ENCODE measurements around the gene MAPT. TPM values are rescaled to one million over a fixed set of nuclear protein-coding genes. Genes with fewer than 3 reads are reported as not detected.

Gene MAPT
- total RNA-seq, 1 donor from 2014 or later = 0.07 TPM

DNA sequence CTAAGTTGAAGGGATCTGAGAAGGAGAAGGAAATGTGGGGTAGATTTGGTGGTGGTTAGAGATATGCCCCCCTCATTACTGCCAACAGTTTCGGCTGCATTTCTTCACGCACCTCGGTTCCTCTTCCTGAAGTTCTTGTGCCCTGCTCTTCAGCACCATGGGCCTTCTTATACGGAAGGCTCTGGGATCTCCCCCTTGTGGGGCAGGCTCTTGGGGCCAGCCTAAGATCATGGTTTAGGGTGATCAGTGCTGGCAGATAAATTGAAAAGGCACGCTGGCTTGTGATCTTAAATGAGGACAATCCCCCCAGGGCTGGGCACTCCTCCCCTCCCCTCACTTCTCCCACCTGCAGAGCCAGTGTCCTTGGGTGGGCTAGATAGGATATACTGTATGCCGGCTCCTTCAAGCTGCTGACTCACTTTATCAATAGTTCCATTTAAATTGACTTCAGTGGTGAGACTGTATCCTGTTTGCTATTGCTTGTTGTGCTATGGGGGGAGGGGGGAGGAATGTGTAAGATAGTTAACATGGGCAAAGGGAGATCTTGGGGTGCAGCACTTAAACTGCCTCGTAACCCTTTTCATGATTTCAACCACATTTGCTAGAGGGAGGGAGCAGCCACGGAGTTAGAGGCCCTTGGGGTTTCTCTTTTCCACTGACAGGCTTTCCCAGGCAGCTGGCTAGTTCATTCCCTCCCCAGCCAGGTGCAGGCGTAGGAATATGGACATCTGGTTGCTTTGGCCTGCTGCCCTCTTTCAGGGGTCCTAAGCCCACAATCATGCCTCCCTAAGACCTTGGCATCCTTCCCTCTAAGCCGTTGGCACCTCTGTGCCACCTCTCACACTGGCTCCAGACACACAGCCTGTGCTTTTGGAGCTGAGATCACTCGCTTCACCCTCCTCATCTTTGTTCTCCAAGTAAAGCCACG lies 133.0 kb downstream of the MAPT start:
- no peak for DNase-seq (ENCODE audit: low read depth, low spot score)

DNA sequence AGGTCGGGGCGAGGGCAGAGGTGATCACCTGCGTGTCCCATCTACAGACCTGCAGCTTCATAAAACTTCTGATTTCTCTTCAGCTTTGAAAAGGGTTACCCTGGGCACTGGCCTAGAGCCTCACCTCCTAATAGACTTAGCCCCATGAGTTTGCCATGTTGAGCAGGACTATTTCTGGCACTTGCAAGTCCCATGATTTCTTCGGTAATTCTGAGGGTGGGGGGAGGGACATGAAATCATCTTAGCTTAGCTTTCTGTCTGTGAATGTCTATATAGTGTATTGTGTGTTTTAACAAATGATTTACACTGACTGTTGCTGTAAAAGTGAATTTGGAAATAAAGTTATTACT lies 133.6 kb downstream of the MAPT start:
- DNase-seq (ENCODE audit: low read depth, low spot score) = no peak

DNA sequence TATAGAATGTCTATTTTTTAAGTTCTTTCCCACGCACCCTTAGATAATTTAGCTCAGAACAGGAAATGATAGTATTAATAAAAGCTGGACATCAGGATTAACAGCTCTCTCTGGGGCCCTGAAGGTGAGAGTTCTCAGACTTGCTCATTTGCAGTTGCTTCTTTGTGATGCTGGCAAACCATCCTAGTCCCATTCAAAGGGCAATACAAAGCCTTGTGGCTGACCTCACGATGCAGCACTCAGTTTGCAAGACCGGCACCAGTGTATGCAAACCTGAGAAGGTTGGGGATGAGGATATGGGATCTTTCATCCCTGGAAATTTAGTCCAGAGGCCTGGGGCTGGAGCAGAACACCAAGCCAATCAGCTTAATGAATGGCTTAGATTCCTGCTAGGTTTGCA lies 134.0 kb downstream of the MAPT start:
- DNase-seq (ENCODE audit: low read depth, low spot score) = no peak

DNA sequence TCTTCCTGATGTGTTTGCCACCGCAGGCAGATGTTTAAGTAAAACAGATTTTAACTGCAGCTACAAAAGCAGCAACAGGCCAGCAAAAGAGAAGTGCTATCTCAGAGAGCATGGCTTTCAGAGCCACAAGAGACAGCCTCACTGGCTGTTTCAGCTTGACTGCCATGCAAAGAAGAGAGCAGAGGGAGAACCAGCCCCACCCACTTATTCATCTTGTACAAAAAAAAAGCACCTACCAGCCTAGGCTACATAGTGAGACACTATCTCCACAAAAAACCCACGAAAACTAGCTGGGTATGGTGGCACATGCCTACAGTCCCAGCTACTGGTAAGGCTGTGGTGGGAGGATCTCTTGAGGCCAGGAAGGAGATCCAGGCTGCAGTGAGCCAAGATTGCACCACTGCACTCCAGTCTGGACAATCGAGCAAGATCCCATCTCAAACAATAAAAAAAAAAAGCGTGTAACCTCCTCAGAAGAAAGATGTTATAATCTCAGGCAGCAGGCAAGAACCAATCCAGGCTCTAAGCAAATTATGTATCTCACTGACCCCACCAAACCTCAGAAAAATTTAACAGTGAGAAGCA lies 134.7 kb downstream of the MAPT start:
- DNase-seq (ENCODE audit: low read depth, low spot score) = no peak

DNA sequence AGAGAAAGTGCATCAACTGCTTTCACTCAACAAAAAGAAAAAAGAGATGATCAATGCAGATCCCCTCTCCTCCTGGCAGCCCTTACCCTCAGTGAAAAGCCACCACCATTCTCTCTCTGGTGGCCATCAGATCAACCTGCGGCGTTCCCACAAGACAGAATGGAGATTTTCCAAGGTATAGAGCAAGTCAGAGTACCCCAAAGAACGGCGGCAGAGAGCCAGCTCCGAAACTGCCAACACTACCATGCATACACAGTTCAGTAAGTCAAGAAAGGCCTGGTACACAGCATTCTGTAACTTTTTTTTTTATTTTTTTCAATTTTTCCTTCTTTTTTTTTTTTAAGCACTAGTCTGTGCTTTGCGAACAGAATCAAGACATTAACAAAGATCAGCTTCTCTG lies 135.3 kb downstream of the MAPT start:
- no peak for DNase-seq (ENCODE audit: low read depth, low spot score)

DNA sequence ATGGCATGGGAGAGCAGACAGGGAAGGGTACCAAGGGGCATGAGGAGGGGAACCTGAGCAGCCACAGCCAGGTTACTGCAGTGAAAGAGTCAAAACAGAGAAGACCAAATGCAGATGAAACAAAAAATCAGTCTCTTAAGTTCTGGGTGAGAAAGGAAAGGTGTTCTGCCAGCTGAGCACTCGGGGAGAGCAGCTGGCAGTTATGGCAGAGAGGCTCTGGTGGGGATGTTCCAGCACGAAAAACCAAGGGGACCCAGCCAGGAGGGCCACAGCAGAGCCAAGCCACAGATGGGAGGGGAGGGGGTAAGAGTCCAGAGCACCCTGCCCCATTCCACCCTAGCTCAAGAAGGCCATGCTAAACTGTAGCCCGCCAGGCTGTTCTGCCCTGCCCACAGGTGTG lies 136.4 kb downstream of the MAPT start:
- no peak for DNase-seq (ENCODE audit: low read depth, low spot score)

DNA sequence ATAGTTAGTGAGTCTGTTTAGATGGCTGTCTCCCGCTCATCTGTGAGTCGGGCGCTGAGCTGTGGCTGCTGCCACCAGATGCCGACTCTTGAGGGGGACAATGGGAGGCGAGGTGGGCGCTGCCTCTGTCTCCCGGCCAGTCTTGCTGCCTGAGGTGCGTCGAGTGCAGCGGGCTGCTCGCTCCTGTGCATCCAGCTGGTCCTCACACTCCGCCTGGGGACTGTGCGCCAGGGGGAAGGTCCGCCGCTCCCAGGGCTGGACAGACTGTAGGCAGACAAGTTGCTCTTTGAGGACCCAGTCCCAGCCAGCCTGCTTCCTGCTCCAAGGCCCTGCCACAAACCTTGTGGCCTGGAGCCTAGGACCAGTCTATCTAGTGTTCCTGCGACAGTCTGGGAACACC lies 137.1 kb downstream of the MAPT start:
- DNase-seq (ENCODE audit: low read depth, low spot score) = no peak

DNA sequence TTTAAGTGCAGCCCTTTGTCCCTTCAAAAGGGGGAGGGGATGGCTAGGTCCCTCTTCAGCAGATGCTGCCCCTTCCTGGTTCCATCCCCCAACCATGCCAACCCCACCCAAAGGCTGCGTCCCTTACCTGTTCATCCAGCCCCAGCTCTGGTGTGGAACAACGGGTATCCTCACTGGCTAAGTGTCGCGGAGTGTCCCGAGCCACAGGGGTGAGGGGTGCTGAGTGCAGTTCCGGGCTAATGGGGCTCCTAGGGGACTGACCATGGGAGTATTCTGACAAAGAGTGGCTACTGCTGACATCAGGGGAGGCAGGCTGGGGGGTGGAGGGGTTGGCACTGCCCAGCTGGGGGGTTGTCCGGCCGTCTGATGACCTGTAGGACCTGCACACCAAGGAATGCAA lies 137.6 kb downstream of the MAPT start:
- DNase-seq (ENCODE audit: low read depth, low spot score) = no peak

DNA sequence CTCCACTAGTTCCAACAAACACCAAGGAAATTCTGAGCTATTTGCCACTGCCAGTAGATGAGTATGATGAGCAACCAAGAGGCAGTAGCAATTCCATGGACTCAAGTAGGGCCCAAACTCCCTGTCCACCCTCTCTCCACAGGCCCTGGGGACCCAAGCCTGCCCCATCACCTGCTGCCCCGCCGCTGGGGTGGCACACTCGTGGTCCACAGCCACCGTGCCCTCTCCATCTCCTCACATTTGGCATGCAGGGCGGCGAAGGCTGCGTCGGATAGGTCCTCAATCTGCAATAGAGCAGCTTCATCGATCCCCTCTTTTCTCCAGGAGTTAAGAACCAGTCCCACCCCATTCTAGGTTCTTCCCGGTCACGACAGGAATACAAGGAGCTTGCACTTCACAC lies 138.6 kb downstream of the MAPT start:
- DNase-seq (ENCODE audit: low read depth, low spot score) = no peak

DNA sequence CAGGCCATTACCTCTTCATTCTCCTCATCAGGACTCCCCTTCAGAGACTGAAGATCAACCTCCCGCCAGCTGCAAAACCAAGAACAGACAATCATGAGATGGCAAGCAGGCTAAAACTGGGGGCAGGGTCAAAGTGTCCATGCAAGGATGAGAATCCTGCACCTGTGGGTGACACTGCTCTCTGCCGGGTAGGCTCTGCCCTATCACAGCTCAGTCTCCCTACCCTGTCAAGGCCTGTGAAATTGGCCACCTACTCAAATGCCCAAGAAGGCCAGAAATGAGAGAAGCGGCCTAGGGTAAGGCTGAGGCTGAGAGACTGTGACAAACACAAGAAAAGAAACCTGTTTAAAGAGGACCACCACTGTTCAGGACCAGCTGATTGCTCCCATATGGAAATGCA lies 139.0 kb downstream of the MAPT start:
- no peak for DNase-seq (ENCODE audit: low read depth, low spot score)

DNA sequence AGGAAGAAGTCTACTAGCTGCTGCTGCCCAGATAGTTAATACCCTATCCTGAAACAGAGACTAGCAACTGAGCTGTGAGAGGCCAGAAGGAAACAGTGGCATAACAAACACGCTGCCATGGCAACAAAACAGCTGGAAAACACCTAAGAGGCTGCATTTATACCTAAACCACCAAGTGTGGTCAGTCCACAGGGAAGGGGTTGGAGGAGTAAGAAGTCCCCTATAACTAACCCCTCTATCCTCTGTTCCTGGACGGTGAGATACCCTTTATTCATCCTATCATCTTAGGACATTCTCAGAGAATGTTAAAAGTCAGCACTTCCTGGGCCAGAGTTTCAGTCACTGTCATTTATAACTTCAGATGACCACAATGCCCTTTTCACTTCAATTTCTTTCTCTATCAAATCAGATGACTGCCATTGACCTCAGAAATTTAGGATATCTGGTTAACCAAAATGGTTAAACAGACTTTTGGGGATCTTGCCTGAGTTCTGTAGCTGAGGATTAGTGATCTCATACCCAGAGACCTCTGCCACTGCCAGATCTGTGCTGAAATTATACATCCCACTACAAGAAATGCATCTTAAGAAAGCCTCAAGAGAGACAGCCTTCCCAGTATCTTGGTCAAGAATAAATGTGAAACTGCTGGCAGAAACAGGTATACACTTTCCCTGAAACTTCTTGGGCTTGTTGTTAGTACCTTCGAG lies 140.9 kb downstream of the MAPT start:
- DNase-seq (ENCODE audit: low read depth, low spot score) = no peak

DNA sequence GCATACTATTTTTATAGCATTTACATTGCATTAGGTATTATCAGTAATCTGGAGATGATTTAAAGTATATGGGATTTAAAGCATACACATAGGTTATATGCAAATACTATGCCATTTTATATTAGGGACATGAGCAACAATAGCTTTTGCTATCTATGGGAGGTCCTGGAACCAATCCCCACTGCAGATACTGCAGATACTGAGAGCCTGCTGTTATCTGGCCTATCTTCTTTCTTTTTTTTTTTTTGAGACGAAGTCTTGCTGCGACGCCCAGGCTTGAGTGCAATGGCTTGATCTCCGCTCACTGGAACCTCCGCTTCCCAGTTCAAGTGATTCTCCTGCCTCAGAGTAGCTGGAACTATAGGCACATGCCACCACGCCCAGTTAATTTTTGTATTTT lies 142.1 kb downstream of the MAPT start:
- no peak for DNase-seq (ENCODE audit: low read depth, low spot score)

DNA sequence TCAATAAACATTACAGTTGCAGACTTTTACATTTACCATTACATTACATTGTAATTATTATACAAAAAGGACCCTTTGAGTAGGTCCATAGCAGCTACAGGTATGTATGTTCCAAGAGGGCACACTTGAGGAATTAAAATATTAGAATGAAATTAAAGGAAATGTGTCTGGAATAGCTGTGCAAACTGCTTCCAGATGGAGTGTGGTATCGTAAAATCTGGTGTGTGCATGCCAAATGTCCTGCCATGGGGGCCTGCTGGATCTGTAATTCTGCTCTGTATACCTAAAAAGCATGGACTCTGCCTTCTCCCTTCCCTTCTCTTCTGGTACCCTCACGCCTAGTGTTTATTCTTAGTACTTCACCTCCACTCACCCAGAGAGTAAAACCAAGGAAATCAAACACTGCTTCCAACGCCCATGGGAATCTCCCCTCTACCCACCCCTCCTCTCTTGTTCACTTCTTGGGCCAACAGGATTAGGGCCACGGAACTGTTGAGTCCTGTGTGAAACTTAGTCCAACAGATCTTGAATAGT lies 143.4 kb downstream of the MAPT start:
- no peak for DNase-seq (ENCODE audit: low read depth, low spot score)

DNA sequence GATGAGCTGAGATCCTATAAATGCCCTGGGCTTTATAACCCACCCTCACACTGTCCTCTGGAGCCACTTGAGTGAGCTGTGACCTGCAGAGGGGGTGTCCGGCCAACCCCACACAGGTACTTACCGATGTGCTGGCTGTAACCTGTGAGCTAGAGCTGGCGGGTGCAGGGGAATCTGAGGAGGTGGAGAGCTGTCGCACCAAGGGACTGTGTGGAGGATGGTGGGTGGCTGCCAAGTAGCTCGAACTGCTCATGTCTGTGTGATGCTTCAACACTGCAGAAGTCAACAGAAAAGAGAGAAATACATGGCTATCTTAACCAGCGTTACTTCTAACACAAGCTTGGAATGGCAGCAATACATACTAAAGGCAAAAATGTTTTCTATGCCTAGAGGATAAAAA lies 144.1 kb downstream of the MAPT start:
- DNase-seq (ENCODE audit: low read depth, low spot score) = no peak

DNA sequence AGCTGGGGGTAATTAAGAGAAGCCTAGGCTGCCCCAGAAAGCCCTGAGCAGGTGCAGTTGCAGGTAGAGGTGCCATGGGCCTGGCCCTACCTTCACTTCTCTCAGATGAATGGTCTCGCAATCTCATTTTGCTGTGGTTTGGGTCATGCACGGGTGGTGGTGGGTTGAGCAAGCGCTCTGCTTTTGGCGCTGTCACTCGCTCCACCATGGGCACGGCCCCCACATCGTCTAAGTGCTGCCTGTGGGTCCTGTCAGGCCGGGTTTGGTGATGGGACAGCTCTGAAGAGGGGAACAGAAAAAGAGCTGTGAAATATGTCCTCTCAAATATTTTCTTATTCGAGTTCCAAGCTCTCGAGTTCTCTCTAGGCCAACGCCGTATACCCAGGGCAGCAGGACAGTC lies 144.6 kb downstream of the MAPT start:
- no peak for DNase-seq (ENCODE audit: low read depth, low spot score)

DNA sequence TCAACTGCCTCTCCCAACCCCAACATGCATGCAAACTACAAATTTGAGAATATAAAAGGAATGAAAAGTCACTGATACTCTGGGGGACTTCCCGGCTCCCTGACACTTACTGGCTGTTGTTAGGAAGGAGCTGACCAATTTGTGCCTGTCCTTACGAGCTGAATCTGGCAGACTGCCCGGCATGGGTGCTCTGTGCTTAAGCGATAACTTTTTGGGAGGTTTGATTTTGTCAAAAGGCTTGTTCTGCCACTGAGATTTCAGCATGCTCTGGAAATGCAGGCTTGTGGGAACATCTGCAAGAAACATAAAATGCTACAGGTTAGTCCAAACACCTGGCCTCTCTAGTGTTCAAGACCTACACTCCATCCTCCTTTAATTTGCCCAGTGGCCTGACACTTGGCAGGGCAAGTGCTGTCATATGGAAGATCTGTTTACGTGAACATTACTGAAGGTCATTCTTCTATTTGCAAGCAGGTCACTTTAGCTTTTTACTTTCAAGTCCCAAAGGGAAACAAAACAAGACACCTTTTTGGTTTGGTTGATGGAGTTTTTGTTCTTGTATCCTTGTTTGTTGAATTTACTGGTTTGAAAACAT lies 145.3 kb downstream of the MAPT start:
- DNase-seq (ENCODE audit: low read depth, low spot score) = no peak

DNA sequence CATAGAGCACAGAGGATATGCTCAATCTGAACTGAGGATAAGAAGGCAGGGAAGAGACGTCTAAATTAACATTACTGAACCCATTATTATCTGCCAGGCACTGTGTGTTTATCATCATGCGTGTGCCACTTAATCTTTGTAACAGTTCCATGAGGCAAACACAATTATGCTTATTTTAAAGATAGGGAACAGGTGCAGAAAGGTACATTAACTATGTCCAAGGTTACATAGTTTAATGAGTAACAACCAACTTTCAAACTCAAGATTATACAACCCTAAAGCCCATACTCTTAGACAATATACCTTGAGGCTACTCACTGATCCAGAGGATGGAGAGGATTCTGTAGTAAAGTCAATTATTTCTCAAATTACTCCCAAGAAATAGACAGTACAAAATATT lies 147.9 kb downstream of the MAPT start:
- DNase-seq (ENCODE audit: low read depth, low spot score) = no peak

DNA sequence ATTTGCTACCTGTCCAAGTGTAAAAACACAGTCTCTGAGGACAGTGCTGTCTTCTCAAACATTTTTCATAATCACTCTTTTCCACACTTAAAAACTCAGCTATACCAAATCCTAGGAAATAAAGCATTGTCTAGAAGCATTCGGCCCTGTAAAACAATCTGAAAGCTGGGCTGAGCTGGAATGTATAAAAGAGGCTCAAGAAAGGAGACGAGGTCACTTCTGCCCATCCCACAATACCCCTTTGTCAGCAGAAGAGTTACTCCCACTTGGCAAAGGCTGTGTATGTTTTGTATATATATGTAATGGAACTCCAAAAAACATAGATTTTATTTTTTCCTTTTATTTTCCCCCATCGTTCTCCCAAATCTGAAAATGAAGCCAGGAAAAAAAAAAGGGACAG lies 148.6 kb downstream of the MAPT start:
- DNase-seq (ENCODE audit: low read depth, low spot score) = no peak

DNA sequence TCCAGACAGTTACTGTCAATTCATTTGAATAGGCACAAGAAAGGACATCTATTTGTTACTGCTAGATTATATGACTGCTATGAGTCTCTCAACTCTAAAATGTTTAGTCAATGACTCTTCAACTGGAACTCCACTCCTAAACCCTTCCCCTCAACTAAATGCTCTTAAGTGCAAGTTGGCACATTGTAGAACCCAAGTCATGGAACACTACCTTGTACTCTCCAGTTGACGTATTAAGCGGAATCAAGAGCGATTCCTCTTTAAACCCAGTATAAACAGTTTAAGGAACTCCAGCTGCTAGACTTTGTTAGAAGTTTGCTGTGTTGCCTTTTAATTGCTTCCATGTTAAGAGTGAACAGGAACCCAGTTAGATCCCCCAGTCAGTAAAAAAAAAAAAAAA lies 149.3 kb downstream of the MAPT start:
- DNase-seq (ENCODE audit: low read depth, low spot score) = no peak

DNA sequence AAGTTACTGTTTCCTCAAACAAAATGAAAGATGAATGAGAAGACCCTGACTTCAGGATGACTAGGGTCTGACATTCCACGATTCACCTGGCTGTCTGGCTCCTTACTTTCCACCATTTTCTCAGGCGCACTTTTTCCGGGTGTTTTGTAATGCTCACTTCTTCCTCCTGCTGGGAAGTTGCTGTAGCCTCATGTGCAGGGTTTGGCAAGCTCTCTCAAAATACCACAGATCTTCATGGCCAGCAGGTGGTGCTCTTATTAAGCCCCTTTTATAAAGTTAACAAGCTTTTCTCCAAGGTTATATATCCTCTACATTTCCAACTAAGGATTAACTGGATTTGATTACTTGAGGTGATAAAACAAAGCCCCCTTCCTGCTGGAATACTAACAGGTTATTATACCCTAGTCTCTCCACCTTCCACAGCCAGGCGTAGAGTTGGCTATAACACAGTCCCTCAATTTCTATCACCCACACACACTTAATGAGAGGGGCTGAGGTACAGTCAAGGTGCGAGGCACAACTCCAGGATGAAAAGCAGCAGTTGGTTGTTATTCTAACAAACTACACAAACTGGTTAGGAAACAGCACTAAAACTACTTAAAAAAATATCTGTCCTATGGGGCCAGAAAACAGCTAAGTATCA lies 150.1 kb downstream of the MAPT start:
- peak; percentile 76 for DNase-seq (ENCODE audit: low read depth, low spot score)

DNA sequence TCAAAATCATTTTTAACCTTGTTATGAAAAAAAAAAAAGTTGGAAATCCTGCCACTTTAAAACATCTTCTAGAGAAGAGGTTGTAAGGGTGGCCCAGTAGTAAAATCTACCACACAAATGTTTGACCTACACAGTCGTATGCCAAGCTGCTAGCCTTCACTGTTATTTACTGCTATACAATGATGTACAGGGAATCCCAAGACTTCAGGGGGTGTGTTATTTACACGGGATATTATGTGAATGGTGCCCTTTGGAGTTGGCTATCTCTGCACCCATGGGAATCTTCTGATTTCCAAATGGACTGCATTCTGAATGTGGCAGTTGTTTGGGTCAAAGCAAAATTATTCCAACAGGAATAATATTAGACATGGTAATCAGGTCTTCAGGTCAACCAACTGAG lies 150.6 kb downstream of the MAPT start:
- no peak for DNase-seq (ENCODE audit: low read depth, low spot score)

DNA sequence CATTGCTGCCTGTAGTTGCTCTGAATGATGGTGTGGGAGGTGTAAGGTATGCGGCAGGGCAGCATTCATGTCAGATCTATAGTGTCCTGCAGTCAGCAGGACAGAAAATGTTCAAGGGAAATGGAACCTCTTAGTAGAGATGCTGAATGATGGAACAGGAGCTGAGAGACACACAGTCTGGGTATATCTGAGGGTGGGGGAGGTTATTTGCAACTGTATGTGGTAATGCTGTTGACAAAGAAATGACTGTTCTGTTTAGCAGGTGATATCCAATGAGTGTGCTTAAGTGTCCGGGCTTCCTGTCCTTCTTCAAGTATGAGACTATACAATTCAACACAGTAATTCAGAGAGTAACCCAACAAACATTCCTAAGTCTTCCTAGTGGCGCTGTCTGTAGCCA lies 151.3 kb downstream of the MAPT start:
- DNase-seq (ENCODE audit: low read depth, low spot score) = no peak

Data from pulmonary artery endothelial cell (primary cell).